ENCODE results near the gene TCERG1. TPM values are rescaled to one million over a fixed set of nuclear protein-coding genes. Genes with fewer than 3 reads are reported as not detected.

TCERG1 gene
- total and polyA plus RNA-seq, 7 donors, result 18.4 to 44.3 (median 30.5) TPM

- Histone ChIP-seq H3K27me3 (ENCODE audit: insufficient read depth in 3 of 3, low read length in 2 of 3) (no peaks in the 10 kb centered on the region), H3K4me1 (no peaks in the 10 kb centered on the region), H3K27ac (no peak overlapping the region), H3K36me3 (ENCODE audit: insufficient read depth in 1 of 2, low read depth in 1 of 2) (no peaks in the 10 kb centered on the region), H3K4me3 (no peak overlapping the region), H3K9me3 (no peaks in the 10 kb centered on the region)
- DNase-seq (peak; percentile 54 to 76), ATAC-seq (peak; percentile 69 to 92 (median 80))
- intact Hi-C loops (cut with DNase I), result loop anchor here (2.0 kb wide), 2 partner anchors 423 to 425 kb away; no protein-coding TSS in a partner anchor
- WGBS, 3 donors, result 22 to 28% (median 27%) methylated on average over 16 of the region's 16 CpGs
- TF ChIP-seq, protein P1, sequence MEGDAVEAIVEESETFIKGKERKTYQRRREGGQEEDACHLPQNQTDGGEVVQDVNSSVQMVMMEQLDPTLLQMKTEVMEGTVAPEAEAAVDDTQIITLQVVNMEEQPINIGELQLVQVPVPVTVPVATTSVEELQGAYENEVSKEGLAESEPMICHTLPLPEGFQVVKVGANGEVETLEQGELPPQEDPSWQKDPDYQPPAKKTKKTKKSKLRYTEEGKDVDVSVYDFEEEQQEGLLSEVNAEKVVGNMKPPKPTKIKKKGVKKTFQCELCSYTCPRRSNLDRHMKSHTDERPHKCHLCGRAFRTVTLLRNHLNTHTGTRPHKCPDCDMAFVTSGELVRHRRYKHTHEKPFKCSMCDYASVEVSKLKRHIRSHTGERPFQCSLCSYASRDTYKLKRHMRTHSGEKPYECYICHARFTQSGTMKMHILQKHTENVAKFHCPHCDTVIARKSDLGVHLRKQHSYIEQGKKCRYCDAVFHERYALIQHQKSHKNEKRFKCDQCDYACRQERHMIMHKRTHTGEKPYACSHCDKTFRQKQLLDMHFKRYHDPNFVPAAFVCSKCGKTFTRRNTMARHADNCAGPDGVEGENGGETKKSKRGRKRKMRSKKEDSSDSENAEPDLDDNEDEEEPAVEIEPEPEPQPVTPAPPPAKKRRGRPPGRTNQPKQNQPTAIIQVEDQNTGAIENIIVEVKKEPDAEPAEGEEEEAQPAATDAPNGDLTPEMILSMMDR (IDR thresholded peaks at IDR 0.05), result peak; percentile 73
These were observed 95.1 kb downstream of the TCERG1 start for GRCh38 chr5:146541958-146542849.

- intact Hi-C loops (cut with DNase I), result no loop called here
- H3K9me3 ChIP-seq, result no peaks in the 10 kb centered on the region
- no peak overlapping the region for H3K27ac ChIP-seq
- no peaks in the 10 kb centered on the region for H3K27me3 ChIP-seq (ENCODE audit: insufficient read depth in 3 of 3, low read length in 2 of 3)
- ATAC-seq (no peak), DNase-seq (no peak)
- H3K4me3 ChIP-seq, result no peak overlapping the region
- no peaks in the 10 kb centered on the region for H3K36me3 ChIP-seq (ENCODE audit: insufficient read depth in 1 of 2, low read depth in 1 of 2)
- no peaks in the 10 kb centered on the region for H3K4me1 ChIP-seq
- TF ChIP-seq, protein P1 (IDR thresholded peaks at IDR 0.05), result no peak
These were observed 97.1 kb downstream of the TCERG1 start for GRCh38 chr5:146544232-146544631.

GRCh38 chr5:146548781-146549449, 101.8 kb downstream of the TCERG1 start:
- Histone ChIP-seq H3K4me3 (no peak overlapping the region), H3K9me3 (no peaks in the 10 kb centered on the region), H3K4me1 (no peaks in the 10 kb centered on the region), H3K27ac (no peak overlapping the region), H3K36me3 (ENCODE audit: insufficient read depth in 1 of 2, low read depth in 1 of 2) (no peaks in the 10 kb centered on the region), H3K27me3 (ENCODE audit: insufficient read depth in 3 of 3, low read length in 2 of 3) (peaks cover 0 to 2% (median 0%) of the 10 kb centered on the region in 3 donors)
- DNase-seq (no peak), ATAC-seq (no peak)
- 8 to 28% (median 15%) methylated on average over 2 of the region's 2 CpGs for WGBS, 3 donors
- TF ChIP-seq, protein P1 (IDR thresholded peaks at IDR 0.05), result no peak
- intact Hi-C loops (cut with DNase I), result no loop called here

DNA sequence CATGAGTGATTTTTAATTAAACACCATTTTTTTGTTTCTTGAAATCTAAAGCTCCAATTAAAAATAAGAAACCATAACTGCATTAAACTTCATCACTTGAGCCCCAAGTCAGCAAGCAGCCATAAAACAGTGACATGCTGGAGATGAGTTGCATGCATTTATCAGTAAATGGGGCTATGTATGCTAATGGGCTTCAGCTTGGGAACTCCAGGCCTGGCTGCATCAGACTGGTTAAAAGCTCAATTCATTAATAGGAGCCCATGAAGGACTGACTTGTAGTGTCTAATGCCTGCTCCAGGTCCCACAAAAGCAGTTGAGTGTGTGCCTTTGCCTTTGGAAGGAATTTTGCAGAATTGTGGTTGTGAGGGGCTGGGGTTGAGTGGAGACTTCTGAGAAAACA, 102.5 kb downstream of the TCERG1 start:
- no peaks in the 10 kb centered on the region for H3K9me3 ChIP-seq
- TF ChIP-seq, protein P1 (IDR thresholded peaks at IDR 0.05), result no peak
- intact Hi-C loops (cut with DNase I), result no loop called here
- no peak overlapping the region for H3K4me3 ChIP-seq
- no peak for ATAC-seq
- no peaks in the 10 kb centered on the region for H3K4me1 ChIP-seq
- DNase-seq, result no peak
- H3K27me3 ChIP-seq (ENCODE audit: insufficient read depth in 3 of 3, low read length in 2 of 3), result peaks cover 0 to 2% (median 0%) of the 10 kb centered on the region in 3 donors
- H3K27ac ChIP-seq, result no peak overlapping the region
- H3K36me3 ChIP-seq (ENCODE audit: insufficient read depth in 1 of 2, low read depth in 1 of 2), result no peaks in the 10 kb centered on the region
